ENCODE results near the gene SFMBT2.

DNA sequence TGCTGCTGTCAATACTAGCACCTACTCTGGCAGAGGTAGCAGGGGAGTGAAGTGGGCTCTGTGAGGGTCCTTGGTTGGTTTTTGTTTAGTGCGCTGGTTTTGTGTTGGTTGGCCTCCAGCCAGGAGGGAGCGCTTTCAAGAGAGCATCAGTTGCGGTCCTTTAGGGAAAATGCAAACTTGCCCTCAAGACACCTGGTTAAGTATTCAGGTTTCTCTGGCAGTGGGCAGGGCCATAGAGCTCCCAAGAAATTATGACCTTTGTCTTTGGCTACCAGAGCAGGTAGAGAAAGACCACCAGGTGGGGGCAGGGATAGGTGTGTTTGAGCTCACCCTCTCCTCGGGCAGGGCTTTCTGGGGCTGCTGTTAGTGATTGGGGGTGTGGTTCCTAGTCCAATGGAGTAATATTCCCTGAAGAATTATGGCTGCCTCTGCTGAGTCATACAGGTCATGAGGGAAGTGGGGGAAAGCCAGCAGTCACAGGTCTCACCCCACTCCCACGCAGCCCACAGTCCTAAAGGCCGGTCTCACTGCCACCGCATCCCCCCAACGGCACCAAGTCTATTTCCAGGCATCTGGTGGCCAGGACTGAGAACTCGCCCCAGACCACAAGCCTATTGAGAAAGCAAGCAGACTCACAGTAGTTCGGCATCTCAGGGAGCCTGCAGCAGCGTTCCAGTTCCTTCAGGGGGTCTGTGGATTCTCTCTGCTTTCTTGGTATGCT is 280.5 kb downstream of the SFMBT2 start:
- TF ChIP-seq, protein P1, sequence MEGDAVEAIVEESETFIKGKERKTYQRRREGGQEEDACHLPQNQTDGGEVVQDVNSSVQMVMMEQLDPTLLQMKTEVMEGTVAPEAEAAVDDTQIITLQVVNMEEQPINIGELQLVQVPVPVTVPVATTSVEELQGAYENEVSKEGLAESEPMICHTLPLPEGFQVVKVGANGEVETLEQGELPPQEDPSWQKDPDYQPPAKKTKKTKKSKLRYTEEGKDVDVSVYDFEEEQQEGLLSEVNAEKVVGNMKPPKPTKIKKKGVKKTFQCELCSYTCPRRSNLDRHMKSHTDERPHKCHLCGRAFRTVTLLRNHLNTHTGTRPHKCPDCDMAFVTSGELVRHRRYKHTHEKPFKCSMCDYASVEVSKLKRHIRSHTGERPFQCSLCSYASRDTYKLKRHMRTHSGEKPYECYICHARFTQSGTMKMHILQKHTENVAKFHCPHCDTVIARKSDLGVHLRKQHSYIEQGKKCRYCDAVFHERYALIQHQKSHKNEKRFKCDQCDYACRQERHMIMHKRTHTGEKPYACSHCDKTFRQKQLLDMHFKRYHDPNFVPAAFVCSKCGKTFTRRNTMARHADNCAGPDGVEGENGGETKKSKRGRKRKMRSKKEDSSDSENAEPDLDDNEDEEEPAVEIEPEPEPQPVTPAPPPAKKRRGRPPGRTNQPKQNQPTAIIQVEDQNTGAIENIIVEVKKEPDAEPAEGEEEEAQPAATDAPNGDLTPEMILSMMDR (conservative IDR thresholded peaks at IDR 0.05; ENCODE audit: low read depth, low read length) = no peak
- TF ChIP-seq MXI1 (IDR thresholded peaks at IDR 0.05; ENCODE audit: borderline replicate concordance, low read depth, low read length) (no peak), RFX5 (IDR thresholded peaks at IDR 0.05; ENCODE audit: low read depth, low read length) (no peak)

All from IMR-90 (cell line).